Esophagus (tissue), 2 donors: ENCODE data around the gene ADAM12. TPM values are rescaled to one million over a fixed set of nuclear protein-coding genes. Genes with fewer than 3 reads are reported as not detected.
"Not testable (repeated sequence)": the region's sequence is repeated elsewhere in the genome, so short reads cannot be mapped to it uniquely, and the experiment has no call there.

Experiments
- H3K27ac ChIP-seq, 2 donors: one replicate each; pipeline ENCODE4 v1.5.1; 2013; ENCODE audit warnings: low read depth in 2 of 2, mild to moderate bottlenecking in 2 of 2, inconsistent platforms in 1 of 2, low read length in 1 of 2, moderate library complexity in 1 of 2
- H3K27me3 ChIP-seq, 2 donors: one replicate each; pipeline ENCODE4 v1.6.1; 2013; ENCODE audit warnings: low read length in 2 of 2, control low read depth in 1 of 2, mild to moderate bottlenecking in 1 of 2; ENCODE audit not compliant: insufficient read depth in 2 of 2, control insufficient read depth in 1 of 2
- H3K36me3 ChIP-seq, 2 donors: one replicate each; pipeline ENCODE4 v1.6.1; 2013; ENCODE audit warnings: low read length in 1 of 2; ENCODE audit not compliant: control insufficient read depth in 2 of 2, insufficient read depth in 2 of 2
- H3K4me1 ChIP-seq, 2 donors: one replicate each; pipeline ENCODE4 v1.6.1; 2013; ENCODE audit warnings: low read length in 1 of 2; ENCODE audit not compliant: control insufficient read depth in 2 of 2, insufficient read depth in 2 of 2
- H3K4me3 ChIP-seq, 2 donors: one replicate each; pipeline ENCODE4 v1.5.1; 2013; ENCODE audit warnings: low read length in 2 of 2, mild to moderate bottlenecking in 2 of 2, low read depth in 1 of 2, moderate library complexity in 1 of 2
- H3K9me3 ChIP-seq, 2 donors: one replicate each; pipeline ENCODE4 v1.6.1; 2013; ENCODE audit warnings: mild to moderate bottlenecking in 2 of 2, low read depth in 1 of 2, low read length in 1 of 2, moderate library complexity in 1 of 2; ENCODE audit not compliant: control insufficient read depth in 2 of 2, insufficient read depth in 1 of 2
- WGBS, 2 donors: extraction: QIAGEN DNeasy Blood & Tissue Kit; methylation state at CpG; one replicate each; pipeline ENCODE4 v1.1.7; 2013; 5-methylcytosine and 5-hydroxymethylcytosine counted together
- polyA plus RNA-seq, 2 donors: library from polyadenylated mRNA; stranded (reverse); fragments of 200-250 nt; gene quantifications; one replicate each; pipeline ENCODE4 v1.2.3, GENCODE V29; 2013
- donor health status: healthy with polysubstance abuse.
- donor health status: Bipolar disorder and iron deficiency.

Gene ADAM12
- polyA plus RNA-seq, 2 donors: under 0.01 to 0.06 TPM

DNA sequence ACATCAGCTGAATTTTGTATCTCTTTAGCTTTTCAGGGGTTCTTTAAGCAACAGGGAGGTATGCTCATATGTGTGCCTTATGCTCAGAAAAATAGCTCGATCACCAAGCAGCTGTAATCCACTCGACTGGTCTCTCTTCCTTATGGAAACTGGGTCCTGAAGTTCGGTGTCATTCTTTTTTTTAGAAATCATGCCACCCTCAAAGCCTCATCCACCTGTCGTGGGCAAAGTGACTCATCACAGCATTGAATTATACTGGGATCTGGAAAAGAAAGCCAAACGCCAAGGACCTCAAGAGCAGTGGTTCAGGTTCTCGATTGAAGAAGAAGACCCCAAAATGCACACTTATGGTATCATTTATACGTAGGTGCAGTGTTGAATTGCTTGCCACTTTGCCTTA lies 408.3 kb downstream of the ADAM12 start:
- Histone ChIP-seq H3K36me3 (no peaks in the 10 kb centered on the region), H3K27ac (no peak overlapping the region), H3K27me3 (no peaks in the 10 kb centered on the region), H3K9me3 (no peaks in the 10 kb centered on the region), H3K4me1 (no peaks in the 10 kb centered on the region), H3K4me3 (no peak overlapping the region)
- WGBS, 2 donors: 72 to 77% methylated on average over 7 of the region's 7 CpGs

GRCh38 chr10:125976960-125977605 lies 411.2 kb downstream of the ADAM12 start:
- Histone ChIP-seq H3K9me3 (no peaks in the 10 kb centered on the region), H3K36me3 (no peaks in the 10 kb centered on the region), H3K27me3 (no peaks in the 10 kb centered on the region), H3K4me1 (no peaks in the 10 kb centered on the region), H3K27ac (no peak overlapping the region), H3K4me3 (no peak overlapping the region)
- WGBS, 2 donors: 88 to 91% methylated on average over 6 of the region's 6 CpGs

GRCh38 chr10:125970077-125970630 lies 418.1 kb downstream of the ADAM12 start:
- not testable (repeated sequence) for H3K4me1 ChIP-seq, H3K27ac ChIP-seq, H3K9me3 ChIP-seq, H3K4me3 ChIP-seq, H3K27me3 ChIP-seq, H3K36me3 ChIP-seq
- 91 to 94% methylated on average over 28 to 34 of the region's 36 CpGs for WGBS, 2 donors

DNA sequence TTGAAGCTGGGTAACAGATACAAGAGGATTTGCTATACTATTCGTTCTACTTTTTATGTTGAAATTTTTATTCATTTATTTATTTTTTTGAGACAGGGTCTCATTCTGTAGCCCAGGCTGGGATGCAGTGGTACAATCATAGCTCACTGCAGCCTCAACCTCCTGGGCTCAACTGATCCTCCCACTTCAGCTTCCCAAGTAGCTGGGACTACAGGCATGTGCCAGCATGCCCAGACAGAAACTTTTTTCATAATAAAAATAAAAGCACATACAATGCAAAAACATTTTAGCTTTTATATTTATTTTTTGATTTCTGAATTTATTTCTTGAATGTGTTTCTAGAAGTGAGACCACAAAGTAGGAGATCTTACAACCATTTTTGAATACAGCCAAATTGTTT lies 420.7 kb downstream of the ADAM12 start:
- Histone ChIP-seq H3K4me3 (no peak overlapping the region), H3K4me1 (no peaks in the 10 kb centered on the region), H3K36me3 (no peaks in the 10 kb centered on the region), H3K27ac (no peak overlapping the region), H3K9me3 (no peaks in the 10 kb centered on the region), H3K27me3 (no peaks in the 10 kb centered on the region)
- 70 to 81% methylated on average over 1 of the region's 1 CpG for WGBS, 2 donors

DNA sequence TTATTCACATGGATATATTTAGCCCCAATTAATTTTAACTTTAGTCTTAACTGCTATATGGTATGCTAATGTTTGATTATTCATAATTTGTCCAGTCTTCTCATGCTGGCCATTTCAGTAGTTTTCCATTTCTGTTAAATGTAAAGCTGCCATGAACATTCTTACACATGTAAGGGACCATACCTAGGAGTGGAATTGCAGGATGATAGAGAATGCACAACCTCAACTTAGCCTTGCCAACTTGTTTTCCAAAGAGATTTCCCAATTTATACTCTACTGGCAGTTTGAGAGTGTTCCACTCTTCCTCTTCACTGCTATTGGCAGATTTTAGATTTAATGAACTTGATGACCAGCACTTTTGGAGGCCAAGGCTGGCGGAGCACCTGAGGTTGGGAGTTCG lies 423.7 kb downstream of the ADAM12 start:
- WGBS, 2 donors: 86 to 96% methylated on average over 2 of the region's 2 CpGs

More for the DNA sequence above, 423.7 kb downstream of the ADAM12 start:
- no peaks in the 10 kb centered on the region for H3K27me3 ChIP-seq
- no peaks in the 10 kb centered on the region for H3K4me1 ChIP-seq
- no peaks in the 10 kb centered on the region for H3K36me3 ChIP-seq
- no peaks in the 10 kb centered on the region for H3K9me3 ChIP-seq
- H3K4me3 ChIP-seq: no peak overlapping the region
- H3K27ac ChIP-seq: no peak overlapping the region
